Mesodermal cell (in vitro differentiated cells): Measurements from ENCODE around the gene LCAT.

Experiments used
- H3K27ac ChIP-seq: 2 replicates; pipeline ENCODE4 v1.7.0; 2013; ENCODE audit warnings: mild to moderate bottlenecking, low read depth, low read length, moderate library complexity; ENCODE audit not compliant: severe bottlenecking
- H3K36me3 ChIP-seq: 2 replicates; pipeline ENCODE4 v1.7.1; 2013; ENCODE audit warnings: mild to moderate bottlenecking, low read length, moderate library complexity; ENCODE audit not compliant: control insufficient read depth, insufficient read depth
- H3K4me1 ChIP-seq: one replicate; pipeline ENCODE4 v1.7.1; 2013; ENCODE audit warnings: mild to moderate bottlenecking, low read length; ENCODE audit not compliant: insufficient read depth, control insufficient read depth, poor library complexity, severe bottlenecking
- H3K4me3 ChIP-seq: 2 replicates; pipeline ENCODE4 v1.7.0; 2013; ENCODE audit warnings: low read length, control low read depth, mild to moderate bottlenecking; ENCODE audit not compliant: insufficient read depth, poor library complexity, severe bottlenecking; ENCODE audit errors: extremely low read depth
- H3K9me3 ChIP-seq: 2 replicates; pipeline ENCODE4 v1.7.1; 2013; ENCODE audit warnings: mild to moderate bottlenecking, low read length, moderate library complexity; ENCODE audit not compliant: control insufficient read depth
- WGBS, 2 experiments: methylation state at CpG; one replicate each; pipeline ENCODE4 v1.1.5; 2013; ENCODE audit warnings: missing lambda C conversion rate in 2 of 2; ENCODE audit not compliant: insufficient coverage in 2 of 2; 5-methylcytosine and 5-hydroxymethylcytosine counted together

LCAT gene

GRCh38 chr16:67930191-67930590, 13.7 kb downstream of the LCAT start:
- H3K27ac ChIP-seq: no peak overlapping the region
- H3K36me3 ChIP-seq: peaks cover 27% of the 10 kb centered on the region
- 92 to 97% methylated on average over 14 of the region's 14 CpGs for WGBS, 2 experiments
- H3K4me1 ChIP-seq: peaks cover 3% of the 10 kb centered on the region
- H3K4me3 ChIP-seq: no peak overlapping the region
- no peaks in the 10 kb centered on the region for H3K9me3 ChIP-seq

GRCh38 chr16:67928561-67929364, 15.2 kb downstream of the LCAT start:
- Histone ChIP-seq H3K9me3 (no peaks in the 10 kb centered on the region), H3K4me1 (no peaks in the 10 kb centered on the region), H3K36me3 (peaks cover 27% of the 10 kb centered on the region), H3K4me3 (no peak overlapping the region), H3K27ac (no peak overlapping the region)
- WGBS, 2 experiments: 57% methylated on average over 10 to 13 of the region's 16 CpGs

- H3K9me3 ChIP-seq: no peaks in the 10 kb centered on the region
- no peak overlapping the region for H3K27ac ChIP-seq
- no peaks in the 10 kb centered on the region for H3K4me1 ChIP-seq
- H3K4me3 ChIP-seq: no peak overlapping the region
- H3K36me3 ChIP-seq: peaks cover 27% of the 10 kb centered on the region
- 79 to 83% methylated on average over 4 to 5 of the region's 7 CpGs for WGBS, 2 experiments
Measured at GRCh38 chr16:67928147-67928546, 15.8 kb downstream of the LCAT start.

DNA sequence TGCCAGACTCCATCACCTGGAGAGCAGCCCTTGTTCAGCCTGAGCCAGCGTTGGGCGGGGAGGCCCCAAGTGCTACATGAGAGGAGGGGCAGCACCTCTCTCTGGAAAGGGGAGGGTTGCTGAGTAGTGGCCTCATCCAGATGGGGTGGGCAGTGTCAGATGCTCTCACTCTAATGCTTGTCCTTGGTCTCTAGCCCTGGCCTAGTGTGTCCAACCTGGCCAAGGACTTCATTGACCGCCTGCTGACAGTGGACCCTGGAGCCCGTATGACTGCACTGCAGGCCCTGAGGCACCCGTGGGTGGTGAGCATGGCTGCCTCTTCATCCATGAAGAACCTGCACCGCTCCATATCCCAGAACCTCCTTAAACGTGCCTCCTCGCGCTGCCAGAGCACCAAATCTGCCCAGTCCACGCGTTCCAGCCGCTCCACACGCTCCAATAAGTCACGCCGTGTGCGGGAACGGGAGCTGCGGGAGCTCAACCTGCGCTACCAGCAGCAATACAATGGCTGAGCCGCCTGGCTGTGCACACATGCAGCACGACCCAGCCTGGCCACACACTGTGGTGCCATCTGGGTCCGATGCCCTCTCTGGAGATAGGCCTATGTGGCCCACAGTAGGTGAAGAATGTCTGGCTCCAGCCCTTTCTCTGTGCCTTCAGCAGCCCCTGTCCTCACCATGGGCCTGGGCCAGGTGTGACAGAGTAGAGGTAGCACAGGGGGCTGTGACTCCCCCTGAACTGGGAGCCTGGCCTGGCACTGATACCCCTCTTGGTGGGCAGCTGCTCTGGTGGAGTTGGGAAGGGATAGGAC, 16.6 kb downstream of the LCAT start:
- H3K9me3 ChIP-seq: no peaks in the 10 kb centered on the region
- no peak overlapping the region for H3K27ac ChIP-seq
- H3K4me3 ChIP-seq: no peak overlapping the region
- WGBS, 2 experiments: 94 to 96% methylated on average over 19 to 21 of the region's 22 CpGs
- peaks cover 27% of the 10 kb centered on the region for H3K36me3 ChIP-seq
- peaks cover 1% of the 10 kb centered on the region for H3K4me1 ChIP-seq

DNA sequence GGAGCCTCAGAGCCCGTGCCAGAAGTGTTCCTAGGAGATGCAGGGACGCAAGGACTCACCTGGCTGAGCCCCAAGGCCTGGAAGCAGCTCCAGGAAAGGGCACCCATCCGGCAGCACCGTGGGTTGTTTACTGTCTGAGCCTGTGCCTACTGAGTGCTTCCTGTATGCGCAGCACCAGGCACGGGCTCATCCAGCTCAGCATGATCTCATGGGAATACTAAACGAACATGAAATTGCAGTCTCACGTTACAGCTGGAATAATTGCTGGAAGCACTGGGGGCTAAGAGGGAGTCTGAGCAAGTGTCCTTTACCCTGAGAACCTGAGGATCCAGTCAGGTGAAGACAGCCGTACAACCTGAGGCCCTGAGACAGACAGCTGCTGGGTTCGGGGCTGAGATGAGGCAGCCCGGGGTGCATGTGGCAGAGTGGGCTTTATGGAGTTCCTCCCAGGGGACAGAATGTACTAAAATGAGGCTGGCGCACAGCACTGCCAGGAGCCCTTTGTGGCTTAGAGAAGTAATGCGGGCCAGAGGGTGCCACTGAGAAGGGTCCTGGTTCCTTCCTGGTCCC, 17.7 kb downstream of the LCAT start:
- H3K9me3 ChIP-seq: no peaks in the 10 kb centered on the region
- no peak overlapping the region for H3K27ac ChIP-seq
- peaks cover 27% of the 10 kb centered on the region for H3K36me3 ChIP-seq
- no peak overlapping the region for H3K4me3 ChIP-seq
- WGBS, 2 experiments: 80 to 88% methylated on average over 13 of the region's 13 CpGs
- peaks cover 3% of the 10 kb centered on the region for H3K4me1 ChIP-seq

DNA sequence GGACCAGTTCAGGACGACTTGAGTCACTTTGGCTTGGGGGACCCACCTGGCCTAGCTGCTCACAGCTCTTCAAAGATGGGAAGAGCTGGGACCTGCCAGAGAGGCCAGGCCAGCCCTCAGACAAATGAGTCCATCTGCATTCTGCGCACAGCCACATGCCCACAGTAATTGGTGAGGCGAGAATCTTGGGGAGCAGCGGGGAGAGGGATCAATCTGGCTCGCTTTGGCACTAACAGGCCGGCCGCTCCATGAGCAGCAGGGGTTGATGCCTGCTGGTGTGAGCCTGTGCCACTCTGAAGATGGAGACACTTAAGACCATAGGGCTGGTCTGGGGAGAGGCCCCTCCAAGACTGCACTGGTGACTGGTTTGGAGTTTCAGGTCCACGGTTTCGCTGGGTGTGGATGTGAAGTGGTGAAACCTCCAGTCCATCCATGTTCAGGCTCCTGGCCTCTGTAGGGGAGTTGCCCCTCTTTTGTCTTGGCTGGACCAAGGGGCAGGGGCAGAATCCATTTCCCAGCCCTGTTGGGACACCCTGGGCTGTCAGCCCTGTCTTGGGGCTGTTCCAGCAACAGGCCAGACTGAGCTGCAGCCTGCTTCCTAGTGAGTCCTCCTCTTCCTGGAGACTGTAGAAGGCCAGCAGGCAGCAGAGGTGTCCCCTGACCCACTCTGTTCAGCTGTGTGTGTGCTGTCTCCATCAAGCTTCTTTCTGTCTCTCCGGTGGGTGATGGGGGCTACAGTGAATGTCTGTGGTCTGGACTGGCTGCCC, 19.6 kb downstream of the LCAT start:
- no peak overlapping the region for H3K27ac ChIP-seq
- no peaks in the 10 kb centered on the region for H3K9me3 ChIP-seq
- WGBS, 2 experiments: 91 to 97% methylated on average over 7 to 9 of the region's 10 CpGs
- H3K36me3 ChIP-seq: peaks cover 26% of the 10 kb centered on the region
- H3K4me1 ChIP-seq: peaks cover 3% of the 10 kb centered on the region
- H3K4me3 ChIP-seq: no peak overlapping the region

- no peak overlapping the region for H3K4me3 ChIP-seq
- peaks cover 22% of the 10 kb centered on the region for H3K36me3 ChIP-seq
- no peak overlapping the region for H3K27ac ChIP-seq
- H3K4me1 ChIP-seq: peaks cover 3% of the 10 kb centered on the region
- H3K9me3 ChIP-seq: no peaks in the 10 kb centered on the region
- WGBS, 2 experiments: 95 to 97% methylated on average over 6 to 8 of the region's 10 CpGs
Measured at GRCh38 chr16:67923414-67924116, 20.4 kb downstream of the LCAT start.

DNA sequence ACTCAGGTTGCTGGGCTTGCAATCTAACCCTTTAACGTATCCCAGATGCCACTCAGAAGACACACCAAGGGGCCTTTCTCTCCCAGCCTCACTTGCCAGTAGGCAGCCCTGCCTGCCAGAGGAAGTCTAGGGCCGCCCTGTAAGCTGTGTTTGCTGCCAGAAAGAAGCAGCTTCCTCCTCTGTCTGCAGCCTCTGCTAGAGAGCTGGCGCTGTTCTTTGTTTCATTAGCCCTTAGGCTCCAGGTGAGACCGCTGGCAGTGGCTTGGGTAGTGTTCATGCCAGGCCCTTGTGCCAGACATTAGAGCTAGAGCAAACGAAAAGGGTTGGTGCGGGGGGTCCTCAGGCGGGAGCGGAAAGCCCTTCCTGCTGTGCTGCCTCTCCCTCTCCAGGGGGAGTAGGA, 21.2 kb downstream of the LCAT start:
- H3K9me3 ChIP-seq: no peaks in the 10 kb centered on the region
- no peak overlapping the region for H3K4me3 ChIP-seq
- peaks cover 18% of the 10 kb centered on the region for H3K36me3 ChIP-seq
- 92 to 93% methylated on average over 7 to 8 of the region's 8 CpGs for WGBS, 2 experiments
- H3K27ac ChIP-seq: no peak overlapping the region
- peaks cover 8% of the 10 kb centered on the region for H3K4me1 ChIP-seq

- Histone ChIP-seq H3K36me3 (peaks cover 15% of the 10 kb centered on the region), H3K9me3 (no peaks in the 10 kb centered on the region), H3K4me1 (peaks cover 13% of the 10 kb centered on the region), H3K27ac (peak overlapping the region; percentile 62), H3K4me3 (no peak overlapping the region)
- WGBS, 2 experiments: 89 to 91% methylated on average over 4 of the region's 5 CpGs
Measured at GRCh38 chr16:67922221-67922620, 21.7 kb downstream of the LCAT start.
